ENCODE results near the gene NTF3. TPM values are rescaled to one million over a fixed set of nuclear protein-coding genes. Genes with fewer than 3 reads are reported as not detected.

The NTF3 gene
- total RNA-seq, 1 donor from 2014 or later: 8.6 TPM

DNA sequence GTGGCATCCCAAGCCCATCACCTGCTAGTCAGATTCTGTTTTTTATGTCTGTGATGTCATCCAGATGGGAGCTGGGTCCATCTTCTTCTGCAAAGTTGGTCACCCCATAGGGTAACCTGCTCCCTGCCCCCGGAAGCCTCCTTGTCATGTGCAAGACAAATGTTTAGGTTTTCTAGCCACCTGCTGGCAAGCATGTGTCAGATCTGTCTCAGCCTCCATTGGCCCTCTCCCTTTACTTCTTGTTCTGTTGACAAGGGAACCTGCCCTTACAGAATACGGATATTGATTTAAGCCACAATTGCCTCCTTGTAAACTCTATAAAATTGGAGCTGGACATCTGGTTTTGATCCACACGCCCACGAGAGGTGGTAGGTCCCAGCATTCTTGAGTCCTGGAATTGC lies 7.5 kb downstream of the NTF3 start:
- TF ChIP-seq, protein P1, sequence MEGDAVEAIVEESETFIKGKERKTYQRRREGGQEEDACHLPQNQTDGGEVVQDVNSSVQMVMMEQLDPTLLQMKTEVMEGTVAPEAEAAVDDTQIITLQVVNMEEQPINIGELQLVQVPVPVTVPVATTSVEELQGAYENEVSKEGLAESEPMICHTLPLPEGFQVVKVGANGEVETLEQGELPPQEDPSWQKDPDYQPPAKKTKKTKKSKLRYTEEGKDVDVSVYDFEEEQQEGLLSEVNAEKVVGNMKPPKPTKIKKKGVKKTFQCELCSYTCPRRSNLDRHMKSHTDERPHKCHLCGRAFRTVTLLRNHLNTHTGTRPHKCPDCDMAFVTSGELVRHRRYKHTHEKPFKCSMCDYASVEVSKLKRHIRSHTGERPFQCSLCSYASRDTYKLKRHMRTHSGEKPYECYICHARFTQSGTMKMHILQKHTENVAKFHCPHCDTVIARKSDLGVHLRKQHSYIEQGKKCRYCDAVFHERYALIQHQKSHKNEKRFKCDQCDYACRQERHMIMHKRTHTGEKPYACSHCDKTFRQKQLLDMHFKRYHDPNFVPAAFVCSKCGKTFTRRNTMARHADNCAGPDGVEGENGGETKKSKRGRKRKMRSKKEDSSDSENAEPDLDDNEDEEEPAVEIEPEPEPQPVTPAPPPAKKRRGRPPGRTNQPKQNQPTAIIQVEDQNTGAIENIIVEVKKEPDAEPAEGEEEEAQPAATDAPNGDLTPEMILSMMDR (IDR thresholded peaks at IDR 0.05; ENCODE audit: unreplicated experiment): no peak
- no peaks in the 10 kb centered on the region for H3K36me3 Mint-ChIP-seq
- H3K27me3 Mint-ChIP-seq (ENCODE audit: low read depth): peaks cover 26% of the 10 kb centered on the region
- no peaks in the 10 kb centered on the region for H3K9me3 Mint-ChIP-seq
- peaks cover 33% of the 10 kb centered on the region for H3K4me1 Mint-ChIP-seq
- no peak for DNase-seq (ENCODE audit: low spot score in 2 of 2, unreplicated experiment in 2 of 2)
- H3K27ac Mint-ChIP-seq: no peak overlapping the region
- H3K4me3 Mint-ChIP-seq: no peak overlapping the region

DNA sequence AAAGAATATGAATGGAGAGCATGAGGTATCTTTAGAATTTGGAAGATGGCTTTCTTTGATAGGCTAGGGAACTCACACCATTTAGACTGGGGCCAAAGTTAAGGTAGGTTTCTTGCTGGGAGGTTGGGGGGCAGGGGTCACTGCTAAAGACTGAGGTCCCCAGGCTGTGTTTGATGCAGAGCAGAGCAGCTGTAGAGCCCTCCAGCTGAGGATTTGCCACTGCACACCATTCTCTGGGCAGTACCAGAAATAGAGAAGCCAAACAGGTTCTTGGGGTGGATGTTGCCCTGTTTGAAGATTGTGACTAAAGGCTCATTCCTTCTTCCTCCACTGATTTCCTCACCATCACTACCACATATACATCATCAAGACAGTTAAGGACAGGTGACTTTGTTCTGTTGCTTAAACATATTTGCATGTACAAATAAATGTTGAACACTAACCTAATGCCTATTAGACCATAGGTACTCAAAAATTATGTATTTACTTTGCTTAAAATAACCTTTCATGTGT lies 7.9 kb downstream of the NTF3 start:
- Mint-ChIP-seq H3K9me3 (no peaks in the 10 kb centered on the region), H3K4me3 (no peak overlapping the region), H3K4me1 (peaks cover 33% of the 10 kb centered on the region), H3K36me3 (no peaks in the 10 kb centered on the region), H3K27ac (no peak overlapping the region), H3K27me3 (ENCODE audit: low read depth) (peaks cover 31% of the 10 kb centered on the region)
- TF ChIP-seq, protein P1 (IDR thresholded peaks at IDR 0.05; ENCODE audit: unreplicated experiment): no peak
- DNase-seq (ENCODE audit: low spot score in 2 of 2, unreplicated experiment in 2 of 2): no peak

DNA sequence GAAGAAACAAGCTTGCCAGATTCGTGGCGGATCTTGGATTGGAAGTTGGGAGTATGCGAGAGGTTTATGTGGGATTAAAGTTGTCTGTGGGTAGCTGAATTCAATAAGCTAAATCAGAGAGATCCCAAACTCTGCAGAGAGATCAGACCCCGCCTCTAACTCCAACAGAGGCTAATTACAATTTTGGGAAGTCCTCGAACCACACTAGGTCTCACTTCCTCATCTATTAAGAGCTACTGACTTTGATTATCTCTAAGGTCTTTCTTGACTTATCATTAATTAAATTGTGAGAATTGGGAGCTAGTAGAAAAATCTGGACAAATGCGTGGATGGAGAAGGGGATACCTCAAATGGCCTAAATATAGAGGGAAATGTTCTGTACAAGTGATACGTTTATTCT lies 9.1 kb downstream of the NTF3 start:
- peaks cover 40% of the 10 kb centered on the region for H3K27me3 Mint-ChIP-seq (ENCODE audit: low read depth)
- H3K27ac Mint-ChIP-seq: no peak overlapping the region
- peaks cover 33% of the 10 kb centered on the region for H3K4me1 Mint-ChIP-seq
- TF ChIP-seq, protein P1 (IDR thresholded peaks at IDR 0.05; ENCODE audit: unreplicated experiment): no peak
- no peak overlapping the region for H3K4me3 Mint-ChIP-seq
- no peak for DNase-seq (ENCODE audit: low spot score in 2 of 2, unreplicated experiment in 2 of 2)
- no peaks in the 10 kb centered on the region for H3K36me3 Mint-ChIP-seq
- H3K9me3 Mint-ChIP-seq: no peaks in the 10 kb centered on the region

DNA sequence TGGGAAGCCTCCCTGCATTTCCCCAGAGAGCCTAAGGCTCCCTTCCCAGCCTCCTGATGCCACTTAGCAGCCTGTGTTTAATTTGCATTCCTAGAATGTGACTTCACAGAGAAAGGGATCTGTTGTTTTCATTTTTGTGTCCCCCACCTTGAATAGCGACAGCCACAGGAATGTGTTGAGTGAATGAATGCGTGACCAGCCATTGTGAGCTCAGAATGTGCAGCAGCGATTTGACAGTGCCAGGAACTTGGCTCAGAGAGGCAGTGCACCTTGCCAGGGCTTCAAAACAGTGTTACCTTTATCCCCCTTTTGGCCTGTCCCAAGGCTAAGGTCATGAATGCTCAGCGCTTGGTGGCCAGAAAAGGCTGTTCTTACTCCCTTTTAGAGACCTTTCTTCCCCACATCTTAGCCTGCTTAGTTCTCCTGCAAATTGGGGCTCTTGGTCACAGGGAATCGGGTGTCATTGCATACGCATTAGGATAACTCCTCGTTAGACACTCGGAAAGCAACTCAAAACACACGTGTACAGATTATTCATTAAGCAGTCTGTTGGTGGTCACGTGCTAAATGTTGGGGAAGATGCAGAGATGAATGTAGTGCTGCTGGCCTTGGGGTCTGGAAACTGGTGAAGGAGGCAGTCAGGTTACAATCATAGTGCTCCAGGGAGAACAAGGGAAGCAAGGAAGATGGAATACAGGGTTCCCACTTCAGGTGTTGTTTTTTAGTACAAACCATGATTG lies 9.8 kb downstream of the NTF3 start:
- Mint-ChIP-seq H3K4me3 (no peak overlapping the region), H3K9me3 (no peaks in the 10 kb centered on the region), H3K4me1 (peaks cover 33% of the 10 kb centered on the region), H3K36me3 (no peaks in the 10 kb centered on the region), H3K27ac (no peak overlapping the region), H3K27me3 (ENCODE audit: low read depth) (peaks cover 42% of the 10 kb centered on the region)
- TF ChIP-seq, protein P1 (IDR thresholded peaks at IDR 0.05; ENCODE audit: unreplicated experiment): no peak
- DNase-seq (ENCODE audit: low spot score in 2 of 2, unreplicated experiment in 2 of 2): no peak

DNA sequence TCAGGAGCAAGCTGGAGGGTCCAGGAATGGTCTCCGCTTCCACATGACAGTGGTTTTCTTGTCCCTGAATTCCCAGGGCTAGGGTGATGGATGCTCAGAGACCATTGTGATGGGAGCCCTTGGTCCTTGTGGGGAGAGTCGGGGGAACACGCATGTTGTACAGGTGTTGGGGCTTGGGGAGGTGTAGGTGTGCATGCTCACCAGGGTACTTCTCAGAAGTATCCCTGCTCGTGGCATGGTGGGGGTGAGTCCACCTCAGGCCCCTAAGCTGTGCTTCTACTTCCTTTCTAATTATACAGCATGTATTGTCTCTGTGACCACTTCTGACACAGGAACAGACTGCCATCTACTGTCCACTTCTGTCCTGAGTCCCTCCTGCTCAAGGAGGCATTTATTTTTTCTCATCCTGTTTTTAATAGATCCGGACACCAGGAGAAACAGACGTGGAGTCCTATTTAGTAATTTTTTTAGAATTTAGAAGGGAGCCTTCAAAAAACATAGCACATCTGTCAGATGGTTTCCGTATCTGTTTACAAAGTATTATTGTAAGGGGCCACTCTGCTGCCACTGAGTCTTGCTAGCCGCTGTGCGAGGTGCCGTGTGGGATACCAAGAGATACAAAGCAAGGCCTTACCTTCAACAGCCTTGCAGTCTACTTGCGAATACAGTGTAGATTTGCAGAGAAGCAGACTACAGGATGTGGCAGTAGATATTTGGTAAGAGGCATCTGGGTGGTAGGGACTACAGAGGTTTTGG lies 10.5 kb downstream of the NTF3 start:
- TF ChIP-seq, protein P1 (IDR thresholded peaks at IDR 0.05; ENCODE audit: unreplicated experiment): no peak
- H3K27me3 Mint-ChIP-seq (ENCODE audit: low read depth): peaks cover 50% of the 10 kb centered on the region
- H3K27ac Mint-ChIP-seq: no peak overlapping the region
- H3K4me3 Mint-ChIP-seq: no peak overlapping the region
- DNase-seq (ENCODE audit: low spot score in 2 of 2, unreplicated experiment in 2 of 2): no peak
- H3K9me3 Mint-ChIP-seq: no peaks in the 10 kb centered on the region
- peaks cover 26% of the 10 kb centered on the region for H3K4me1 Mint-ChIP-seq
- H3K36me3 Mint-ChIP-seq: no peaks in the 10 kb centered on the region

All from mesothelial cell of epicardium (in vitro differentiated cells).